Right cardiac atrium (tissue), 5 donors: ENCODE results near the gene EPO. TPM values are rescaled to one million over a fixed set of nuclear protein-coding genes. Genes with fewer than 3 reads are reported as not detected.
"Not testable (repeated sequence)": the region's sequence is repeated elsewhere in the genome, so short reads cannot be mapped to it uniquely, and the experiment has no call there.

Experiments used
- ATAC-seq, 2 donors: fragments of 200-7000 bp; cut with Tn5 transposase; one replicate each; pipeline versions ENCODE4 v1.8.0 to v1.9.1; 2020; ENCODE audit warnings: moderate library complexity in 2 of 2, mild to moderate bottlenecking in 1 of 2
- DNase-seq, 3 donors: peaks; one replicate each; pipeline ENCODE4 v3.0.0-alpha.2; 2020
- H3K27ac ChIP-seq: one replicate; pipeline ENCODE4 v1.5.1; 2013; ENCODE audit warnings: mild to moderate bottlenecking, low read length, control low read depth, moderate library complexity
- H3K27me3 ChIP-seq: one replicate; pipeline ENCODE4 v1.6.1; 2013; ENCODE audit not compliant: control insufficient read depth, insufficient read depth
- H3K4me1 ChIP-seq: one replicate; pipeline ENCODE4 v1.6.1; 2013; ENCODE audit warnings: low read length; ENCODE audit not compliant: control insufficient read depth, insufficient read depth
- H3K4me3 ChIP-seq: one replicate; pipeline ENCODE4 v1.5.1; 2013; ENCODE audit warnings: low read length, control low read depth
- H3K9me3 ChIP-seq: one replicate; pipeline ENCODE4 v1.6.1; 2013; ENCODE audit warnings: low read length; ENCODE audit not compliant: control insufficient read depth
- WGBS: extraction: QIAGEN DNeasy Blood & Tissue Kit; methylation state at CpG from one replicate; pipeline ENCODE4 v1.1.7; 2013; 5-methylcytosine and 5-hydroxymethylcytosine counted together
- intact Hi-C, 4 donors: fragments of 100-400 bp; cut with DNase I; formaldehyde crosslinking; loops; one replicate each; pipeline versions ENCODE4 v1.11.0 to v1.14.0; 2022 to 2023
- polyA plus RNA-seq: library from polyadenylated mRNA; stranded (reverse); fragments of 200-250 nt; gene quantifications from one replicate; pipeline ENCODE4 v1.2.3, GENCODE V29; 2013
- total RNA-seq, 4 donors: library from RNA; stranded (reverse); fragmentation: NEBNext Ultra II Directional; extraction: Animal tissue kit (Norgen Biotek cat#: 25700); gene quantifications; one replicate each; pipeline ENCODE4 v1.2.1, GENCODE V29; 2021
- donor health status: healthy with polysubstance abuse.
- donor health status: DM: no; HTN: yes; CAD: no.
- donor health status: DM: no; HTN: no; CAD: no.
- donor health status: DM: no; HTN: yes; CAD: no; lungs with severe emphysema.
- donor health status: DM: yes; HTN: yes; CAD: no.

Gene EPO
- total and polyA plus RNA-seq, 5 donors: not detected

GRCh38 chr7:100689230-100690135 is 30.8 kb upstream of the EPO start:
- no peak overlapping the region for H3K27ac ChIP-seq
- intact Hi-C loops: loop anchor here (5.0 to 10.0 kb wide), 7 partner anchors 67 to 225 kb away; partner anchors contain the start of genes SPACDR (in 3 of the 4), PCOLCE (in 1 of the 4), SLC12A9 (in 1 of the 4) and TSC22D4 (in 1 of the 4)
- DNase-seq (no peak), ATAC-seq (no peak)
- no peak overlapping the region for H3K4me3 ChIP-seq
- H3K9me3 ChIP-seq: no peaks in the 10 kb centered on the region
- H3K4me1 ChIP-seq: peaks cover 6% of the 10 kb centered on the region
- no peaks in the 10 kb centered on the region for H3K27me3 ChIP-seq
- 80% methylated on average over 18 of the region's 18 CpGs for WGBS

- H3K27ac ChIP-seq: peak overlapping the region; percentile 1
- intact Hi-C loops: loop anchor here (5.0 to 10.0 kb wide), 4 partner anchors 70 to 227 kb away; partner anchors contain the start of genes SPACDR (in 2 of the 4) and SLC12A9 (in 1 of the 4)
Measured at GRCh38 chr7:100691676-100692577, 28.3 kb upstream of the EPO start.

GRCh38 chr7:100692578-100692961 is 27.7 kb upstream of the EPO start:
- peaks cover 6% of the 10 kb centered on the region for H3K4me1 ChIP-seq
- peak overlapping the region; percentile 83 for H3K4me3 ChIP-seq
- no peaks in the 10 kb centered on the region for H3K27me3 ChIP-seq
- WGBS: 46% methylated on average over 6 of the region's 6 CpGs
- DNase-seq (peak in 1 of 3 donors; percentile 13), ATAC-seq (no peak)
- no peak overlapping the region for H3K27ac ChIP-seq
- intact Hi-C loops: loop anchor here (5.0 to 10.0 kb wide), 4 partner anchors 70 to 228 kb away; partner anchors contain the start of genes SPACDR (in 2 of the 4) and SLC12A9 (in 1 of the 4)
- H3K9me3 ChIP-seq: no peaks in the 10 kb centered on the region

More at GRCh38 chr7:100691676-100692577, 28.3 kb upstream of the EPO start:
- no peaks in the 10 kb centered on the region for H3K27me3 ChIP-seq
- H3K9me3 ChIP-seq: no peaks in the 10 kb centered on the region
- ATAC-seq (peak; percentile 82 to 84), DNase-seq (peak; percentile 77 to 92 (median 92))
- 21% methylated on average over 28 of the region's 28 CpGs for WGBS
- H3K4me3 ChIP-seq: no peak overlapping the region
- peaks cover 6% of the 10 kb centered on the region for H3K4me1 ChIP-seq

- peaks cover 6% of the 10 kb centered on the region for H3K4me1 ChIP-seq
- no peaks in the 10 kb centered on the region for H3K9me3 ChIP-seq
- peak overlapping the region; percentile 83 for H3K4me3 ChIP-seq
- peak in 2 of 3 donors; percentile 22 to 76 for DNase-seq
- ATAC-seq: peak; percentile 1 to 3
- WGBS: under 1% methylated on average over 80 of the region's 81 CpGs
- intact Hi-C loops: loop anchor here (5.0 to 10.0 kb wide), 4 partner anchors 71 to 229 kb away; partner anchors contain the start of genes SPACDR (in 2 of the 4) and SLC12A9 (in 1 of the 4)
- no peaks in the 10 kb centered on the region for H3K27me3 ChIP-seq
- peak overlapping the region; percentile 40 for H3K27ac ChIP-seq
Measured at GRCh38 chr7:100693312-100694097, 26.8 kb upstream of the EPO start.

- Histone ChIP-seq H3K4me3 (peak within 1 kb of the TSS; percentile 83), H3K9me3 (no peaks in the 10 kb centered on the region), H3K4me1 (peaks cover 6% of the 10 kb centered on the region), H3K27me3 (no peaks in the 10 kb centered on the region), H3K27ac (peak within 1 kb of the TSS; percentile 40)
- intact Hi-C loops: loop anchor here (5.0 to 10.0 kb wide), 4 partner anchors 72 to 229 kb away; partner anchors contain the start of genes SPACDR (in 2 of the 4) and SLC12A9 (in 1 of the 4)
- under 1% methylated on average over 65 of the region's 102 CpGs for WGBS
- DNase-seq (peak; percentile 82 to 93 (median 90)), ATAC-seq (peak; percentile 55 to 70)
Measured at GRCh38 chr7:100694098-100694745, 26.0 kb upstream of the EPO start, which contains the start of gene GIGYF1. GIGYF1 (minus strand) TSS chr7:100694250; CDS start chr7:100688238, 6,012 bp downstream.

GRCh38 chr7:100696123-100696521 is 24.1 kb upstream of the EPO start:
- no peak overlapping the region for H3K27ac ChIP-seq
- H3K4me3 ChIP-seq: no peak overlapping the region
- intact Hi-C loops: loop anchor here in 3 of 4 donors (10.0 kb wide), 2 partner anchors 159 to 231 kb away; partner anchors contain the start of genes SPACDR (in 2 of the 3) and SLC12A9 (in 1 of the 3)
- 82% methylated on average over 6 of the region's 6 CpGs for WGBS
- no peaks in the 10 kb centered on the region for H3K27me3 ChIP-seq
- no peak for DNase-seq
- no peaks in the 10 kb centered on the region for H3K9me3 ChIP-seq
- peaks cover 3% of the 10 kb centered on the region for H3K4me1 ChIP-seq
- no peak for ATAC-seq

GRCh38 chr7:100699018-100699417 is 21.2 kb upstream of the EPO start:
- DNase-seq (no peak), ATAC-seq (no peak)
- Histone ChIP-seq H3K27me3 (no peaks in the 10 kb centered on the region), H3K9me3 (no peaks in the 10 kb centered on the region), H3K4me1 (no peaks in the 10 kb centered on the region), H3K27ac (no peak overlapping the region), H3K4me3 (no peak overlapping the region)
- intact Hi-C loops: loop anchor here in 3 of 4 donors (10.0 kb wide), 2 partner anchors 156 to 234 kb away; partner anchors contain the start of genes SPACDR (in 2 of the 3) and SLC12A9 (in 1 of the 3)
- WGBS: 64% methylated on average over 6 of the region's 6 CpGs

- H3K27me3 ChIP-seq, H3K27ac ChIP-seq, H3K4me1 ChIP-seq, DNase-seq, ATAC-seq, H3K9me3 ChIP-seq, intact Hi-C loops, H3K4me3 ChIP-seq: not testable (repeated sequence)
- WGBS: 50% methylated on average over 3 of the region's 3 CpGs
Measured at GRCh38 chr7:100701089-100701488, 19.2 kb upstream of the EPO start.

- intact Hi-C loops: loop anchor here in 1 of 4 donors (5.0 kb wide), 1 partner anchor 147 kb away; the partner anchor contains the start of gene SLC12A9
- Histone ChIP-seq H3K27ac (peak overlapping the region; percentile 71), H3K9me3 (no peaks in the 10 kb centered on the region), H3K4me1 (no peaks in the 10 kb centered on the region), H3K4me3 (peak overlapping the region; percentile 69), H3K27me3 (no peaks in the 10 kb centered on the region)
- WGBS: 0% methylated on average over 25 of the region's 25 CpGs
- ATAC-seq: peak; percentile 82
- peak; percentile 80 to 93 (median 93) for DNase-seq
Measured at GRCh38 chr7:100705320-100705752, 14.9 kb upstream of the EPO start.
